Effector CD8-positive, alpha-beta T cell (primary cell): Measurements from ENCODE around the gene RBM15B.
"Not testable (repeated sequence)": the region's sequence is repeated elsewhere in the genome, so short reads cannot be mapped to it uniquely, and the experiment has no call there.

Experiments
- DNase-seq: peaks from one replicate; lab custom pipeline; 2025; lab: John Stamatoyannopoulos, UW
- total RNA-seq, 4 experiments: gene quantifications; one replicate each; lab custom pipeline; 2026; lab: John Stamatoyannopoulos, UW

RBM15B gene
- total RNA-seq = 161 to 223 (median 180) reads per million in 4 experiments

GRCh38 chr3:51391075-51391565, at the start of gene RBM15B:
Gene RBM15B (plus strand): TSS chr3:51391285. CDS start chr3:51391400, 115 bp downstream.
- DNase-seq = peak; percentile 93

GRCh38 chr3:51343918-51344687, 47.0 kb upstream of the RBM15B start:
- DNase-seq = no peak

- no peak for DNase-seq
Measured at GRCh38 chr3:51350751-51351150, 40.3 kb upstream of the RBM15B start.

- no peak for DNase-seq
Measured at GRCh38 chr3:51353131-51353530, 38.0 kb upstream of the RBM15B start.

- DNase-seq = no peak
Measured at GRCh38 chr3:51353691-51354090, 37.4 kb upstream of the RBM15B start.

- DNase-seq = no peak
Measured at GRCh38 chr3:51354172-51354571, 36.9 kb upstream of the RBM15B start.

- DNase-seq = no peak
Measured at GRCh38 chr3:51354731-51355615, 36.1 kb upstream of the RBM15B start.

- no peak for DNase-seq
Measured at GRCh38 chr3:51355891-51356578, 35.0 kb upstream of the RBM15B start.

- no peak for DNase-seq
Measured at GRCh38 chr3:51357856-51358255, 33.2 kb upstream of the RBM15B start.

GRCh38 chr3:51358981-51359380, 32.1 kb upstream of the RBM15B start:
- DNase-seq = no peak

- DNase-seq = no peak
Measured at GRCh38 chr3:51360806-51361205, 30.3 kb upstream of the RBM15B start.

- DNase-seq = no peak
Measured at GRCh38 chr3:51361746-51362145, 29.3 kb upstream of the RBM15B start.

- DNase-seq = no peak
Measured at GRCh38 chr3:51362476-51362875, 28.6 kb upstream of the RBM15B start.

GRCh38 chr3:51368276-51368675, 22.8 kb upstream of the RBM15B start:
- DNase-seq = not testable (repeated sequence)

- no peak for DNase-seq
Measured at GRCh38 chr3:51371943-51372557, 19.0 kb upstream of the RBM15B start.

- DNase-seq = no peak
Measured at GRCh38 chr3:51373658-51374421, 17.2 kb upstream of the RBM15B start.

GRCh38 chr3:51374456-51374855, 16.6 kb upstream of the RBM15B start:
- DNase-seq = no peak

GRCh38 chr3:51375136-51375535, 15.9 kb upstream of the RBM15B start:
- no peak for DNase-seq

GRCh38 chr3:51375571-51375970, 15.5 kb upstream of the RBM15B start:
- no peak for DNase-seq

GRCh38 chr3:51378065-51378464, 13.0 kb upstream of the RBM15B start:
- no peak for DNase-seq

GRCh38 chr3:51378726-51379125, 12.4 kb upstream of the RBM15B start:
- DNase-seq = no peak
